ENCODE results near the gene DYSF.

DNA sequence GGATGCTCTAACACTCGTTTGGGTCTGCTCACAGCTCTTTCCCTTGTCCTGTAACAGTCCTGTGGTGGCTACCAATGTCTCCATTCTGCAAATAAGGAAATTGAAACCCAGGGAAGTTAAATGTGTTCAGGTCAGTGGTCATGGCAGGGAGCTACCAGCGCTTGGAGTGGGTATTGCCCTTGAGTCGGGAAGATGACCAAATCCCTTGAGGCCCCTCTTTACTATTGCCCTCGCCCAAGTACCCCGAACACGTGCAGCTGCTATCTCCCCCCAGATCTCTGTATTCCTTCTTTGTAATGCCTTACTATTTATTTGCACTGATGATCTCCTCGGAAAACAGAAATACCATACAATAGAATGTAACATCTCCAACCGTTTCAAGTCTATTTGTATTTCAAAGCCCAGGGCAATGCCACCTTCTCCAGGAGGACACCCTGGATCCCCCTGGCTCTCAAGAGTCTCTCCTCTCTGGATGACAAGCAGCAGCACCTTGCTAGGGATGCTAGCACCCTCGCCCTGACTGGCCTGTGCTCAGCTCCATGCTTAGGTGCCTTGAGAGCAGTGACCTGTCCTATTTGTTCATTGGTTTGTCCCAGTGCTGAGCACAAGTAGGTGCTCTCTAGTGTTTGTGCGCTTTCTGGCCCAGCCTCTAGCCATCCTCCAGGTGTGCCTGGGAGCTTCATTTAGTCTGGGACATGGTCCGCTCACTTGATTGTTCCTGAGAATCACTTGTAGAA is 15.1 kb downstream of the DYSF start:
- TF ChIP-seq EP300 (IDR thresholded peaks at IDR 0.05; ENCODE audit: borderline replicate concordance) (no peak), YY1 (IDR thresholded peaks at IDR 0.05; ENCODE audit: low read depth) (no peak), FOXM1 (IDR thresholded peaks at IDR 0.05; ENCODE audit: borderline replicate concordance, low read depth) (no peak), TAF1 (IDR thresholded peaks at IDR 0.05; ENCODE audit: low read depth) (no peak), CREB1 (IDR thresholded peaks at IDR 0.05; ENCODE audit: low read depth) (no peak), TEAD4 (IDR thresholded peaks at IDR 0.05) (no peak), CEBPB (IDR thresholded peaks at IDR 0.05) (no peak), NFIC (IDR thresholded peaks at IDR 0.05) (no peak), EGR1 (IDR thresholded peaks at IDR 0.05) (no peak)
- TF ChIP-seq, protein P1, sequence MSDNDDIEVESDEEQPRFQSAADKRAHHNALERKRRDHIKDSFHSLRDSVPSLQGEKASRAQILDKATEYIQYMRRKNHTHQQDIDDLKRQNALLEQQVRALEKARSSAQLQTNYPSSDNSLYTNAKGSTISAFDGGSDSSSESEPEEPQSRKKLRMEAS (IDR thresholded peaks at IDR 0.05): no peak
- TF ChIP-seq, protein P2, sequence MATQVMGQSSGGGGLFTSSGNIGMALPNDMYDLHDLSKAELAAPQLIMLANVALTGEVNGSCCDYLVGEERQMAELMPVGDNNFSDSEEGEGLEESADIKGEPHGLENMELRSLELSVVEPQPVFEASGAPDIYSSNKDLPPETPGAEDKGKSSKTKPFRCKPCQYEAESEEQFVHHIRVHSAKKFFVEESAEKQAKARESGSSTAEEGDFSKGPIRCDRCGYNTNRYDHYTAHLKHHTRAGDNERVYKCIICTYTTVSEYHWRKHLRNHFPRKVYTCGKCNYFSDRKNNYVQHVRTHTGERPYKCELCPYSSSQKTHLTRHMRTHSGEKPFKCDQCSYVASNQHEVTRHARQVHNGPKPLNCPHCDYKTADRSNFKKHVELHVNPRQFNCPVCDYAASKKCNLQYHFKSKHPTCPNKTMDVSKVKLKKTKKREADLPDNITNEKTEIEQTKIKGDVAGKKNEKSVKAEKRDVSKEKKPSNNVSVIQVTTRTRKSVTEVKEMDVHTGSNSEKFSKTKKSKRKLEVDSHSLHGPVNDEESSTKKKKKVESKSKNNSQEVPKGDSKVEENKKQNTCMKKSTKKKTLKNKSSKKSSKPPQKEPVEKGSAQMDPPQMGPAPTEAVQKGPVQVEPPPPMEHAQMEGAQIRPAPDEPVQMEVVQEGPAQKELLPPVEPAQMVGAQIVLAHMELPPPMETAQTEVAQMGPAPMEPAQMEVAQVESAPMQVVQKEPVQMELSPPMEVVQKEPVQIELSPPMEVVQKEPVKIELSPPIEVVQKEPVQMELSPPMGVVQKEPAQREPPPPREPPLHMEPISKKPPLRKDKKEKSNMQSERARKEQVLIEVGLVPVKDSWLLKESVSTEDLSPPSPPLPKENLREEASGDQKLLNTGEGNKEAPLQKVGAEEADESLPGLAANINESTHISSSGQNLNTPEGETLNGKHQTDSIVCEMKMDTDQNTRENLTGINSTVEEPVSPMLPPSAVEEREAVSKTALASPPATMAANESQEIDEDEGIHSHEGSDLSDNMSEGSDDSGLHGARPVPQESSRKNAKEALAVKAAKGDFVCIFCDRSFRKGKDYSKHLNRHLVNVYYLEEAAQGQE (IDR thresholded peaks at IDR 0.05; ENCODE audit: low read depth): no peak
- TF ChIP-seq, protein P3, sequence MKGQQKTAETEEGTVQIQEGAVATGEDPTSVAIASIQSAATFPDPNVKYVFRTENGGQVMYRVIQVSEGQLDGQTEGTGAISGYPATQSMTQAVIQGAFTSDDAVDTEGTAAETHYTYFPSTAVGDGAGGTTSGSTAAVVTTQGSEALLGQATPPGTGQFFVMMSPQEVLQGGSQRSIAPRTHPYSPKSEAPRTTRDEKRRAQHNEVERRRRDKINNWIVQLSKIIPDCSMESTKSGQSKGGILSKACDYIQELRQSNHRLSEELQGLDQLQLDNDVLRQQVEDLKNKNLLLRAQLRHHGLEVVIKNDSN (IDR thresholded peaks at IDR 0.05): no peak
